ENCODE results near the gene ATP6V1G1.

ATP6V1G1 gene

GRCh38 chr9:114613087-114613486 is 25.5 kb downstream of the ATP6V1G1 start:
- DNase-seq, result no peak

- DNase-seq, result no peak
These were observed 26.4 kb downstream of the ATP6V1G1 start for GRCh38 chr9:114613919-114614318.

GRCh38 chr9:114614373-114614772 is 26.8 kb downstream of the ATP6V1G1 start:
- DNase-seq, result no peak

GRCh38 chr9:114616684-114617520 is 29.3 kb downstream of the ATP6V1G1 start:
- no peak for DNase-seq

- no peak for DNase-seq
These were observed 31.7 kb downstream of the ATP6V1G1 start for GRCh38 chr9:114619191-114619761.

- DNase-seq, result no peak
These were observed 34.0 kb downstream of the ATP6V1G1 start for GRCh38 chr9:114621561-114621960.

- DNase-seq, result no peak
These were observed 34.5 kb downstream of the ATP6V1G1 start for GRCh38 chr9:114621975-114622609.

- no peak for DNase-seq
These were observed 37.1 kb downstream of the ATP6V1G1 start for GRCh38 chr9:114624677-114625076.

- DNase-seq, result no peak
These were observed 38.9 kb downstream of the ATP6V1G1 start for GRCh38 chr9:114626415-114627020.

- no peak for DNase-seq
These were observed 40.0 kb downstream of the ATP6V1G1 start for GRCh38 chr9:114627553-114627952.

GRCh38 chr9:114629563-114630090 is 42.1 kb downstream of the ATP6V1G1 start:
- no peak for DNase-seq

GRCh38 chr9:114631166-114631565 is 43.6 kb downstream of the ATP6V1G1 start:
- no peak for DNase-seq

- no peak for DNase-seq
These were observed 46.0 kb downstream of the ATP6V1G1 start for GRCh38 chr9:114633438-114634089.

- no peak for DNase-seq
These were observed 46.8 kb downstream of the ATP6V1G1 start for GRCh38 chr9:114634387-114634786.

GRCh38 chr9:114638404-114638803 is 50.8 kb downstream of the ATP6V1G1 start:
- no peak for DNase-seq

GRCh38 chr9:114641967-114642366 is 54.4 kb downstream of the ATP6V1G1 start:
- no peak for DNase-seq

- DNase-seq, result no peak
These were observed 55.4 kb downstream of the ATP6V1G1 start for GRCh38 chr9:114643001-114643400.

GRCh38 chr9:114643896-114644295 is 56.3 kb downstream of the ATP6V1G1 start:
- no peak for DNase-seq
